PFSK-1 (cell line): ENCODE data around the gene PCGF2.

Source experiments
- SIN3A ChIP-seq: IDR thresholded peaks from 2 replicates; pipeline ENCODE4 v1.6.1; 2012; ENCODE audit warnings: mild to moderate bottlenecking, low read length, moderate library complexity, borderline replicate concordance; ENCODE audit not compliant: insufficient read depth
- TF ChIP-seq, protein P1 (sequence below), 2 experiments: IDR thresholded peaks; 2 replicates each; pipeline versions ENCODE4 v1.6.1 to v1.8.0; 2011 to 2012; ENCODE audit warnings: low read depth in 2 of 2, low read length in 2 of 2, control low read depth in 1 of 2, inconsistent platforms in 1 of 2, mild to moderate bottlenecking in 1 of 2, moderate library complexity in 1 of 2; ENCODE audit not compliant: insufficient read depth in 1 of 2

DNA sequence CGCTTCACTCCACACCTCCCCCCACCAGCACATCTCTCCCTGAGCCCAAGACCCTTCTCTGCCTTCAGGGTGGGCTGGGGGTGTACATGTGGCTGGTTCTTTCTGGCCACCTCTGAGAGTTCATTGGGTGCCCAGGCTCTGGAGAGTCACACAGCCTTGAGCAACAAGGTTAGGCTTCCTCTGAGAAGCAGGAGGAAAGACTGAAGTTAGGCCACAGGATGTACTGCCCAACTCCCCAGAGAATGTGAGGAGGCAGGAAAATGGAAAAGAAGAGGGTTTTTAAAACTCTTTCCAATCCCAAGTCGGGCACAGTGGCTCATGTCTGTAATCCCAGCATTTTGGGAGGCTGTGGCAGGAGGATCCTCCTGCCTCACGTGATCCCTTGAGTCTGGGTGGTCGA is 7.3 kb downstream of the PCGF2 start:
- no peak for TF ChIP-seq SIN3A
- TF ChIP-seq, protein P1, sequence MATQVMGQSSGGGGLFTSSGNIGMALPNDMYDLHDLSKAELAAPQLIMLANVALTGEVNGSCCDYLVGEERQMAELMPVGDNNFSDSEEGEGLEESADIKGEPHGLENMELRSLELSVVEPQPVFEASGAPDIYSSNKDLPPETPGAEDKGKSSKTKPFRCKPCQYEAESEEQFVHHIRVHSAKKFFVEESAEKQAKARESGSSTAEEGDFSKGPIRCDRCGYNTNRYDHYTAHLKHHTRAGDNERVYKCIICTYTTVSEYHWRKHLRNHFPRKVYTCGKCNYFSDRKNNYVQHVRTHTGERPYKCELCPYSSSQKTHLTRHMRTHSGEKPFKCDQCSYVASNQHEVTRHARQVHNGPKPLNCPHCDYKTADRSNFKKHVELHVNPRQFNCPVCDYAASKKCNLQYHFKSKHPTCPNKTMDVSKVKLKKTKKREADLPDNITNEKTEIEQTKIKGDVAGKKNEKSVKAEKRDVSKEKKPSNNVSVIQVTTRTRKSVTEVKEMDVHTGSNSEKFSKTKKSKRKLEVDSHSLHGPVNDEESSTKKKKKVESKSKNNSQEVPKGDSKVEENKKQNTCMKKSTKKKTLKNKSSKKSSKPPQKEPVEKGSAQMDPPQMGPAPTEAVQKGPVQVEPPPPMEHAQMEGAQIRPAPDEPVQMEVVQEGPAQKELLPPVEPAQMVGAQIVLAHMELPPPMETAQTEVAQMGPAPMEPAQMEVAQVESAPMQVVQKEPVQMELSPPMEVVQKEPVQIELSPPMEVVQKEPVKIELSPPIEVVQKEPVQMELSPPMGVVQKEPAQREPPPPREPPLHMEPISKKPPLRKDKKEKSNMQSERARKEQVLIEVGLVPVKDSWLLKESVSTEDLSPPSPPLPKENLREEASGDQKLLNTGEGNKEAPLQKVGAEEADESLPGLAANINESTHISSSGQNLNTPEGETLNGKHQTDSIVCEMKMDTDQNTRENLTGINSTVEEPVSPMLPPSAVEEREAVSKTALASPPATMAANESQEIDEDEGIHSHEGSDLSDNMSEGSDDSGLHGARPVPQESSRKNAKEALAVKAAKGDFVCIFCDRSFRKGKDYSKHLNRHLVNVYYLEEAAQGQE (IDR thresholded peaks at IDR 0.05; ENCODE audit: insufficient read depth in 1 of 2, low read depth in 2 of 2, low read length in 2 of 2), result no peak
